ENCODE measurements around the gene PNMA5.

DNA sequence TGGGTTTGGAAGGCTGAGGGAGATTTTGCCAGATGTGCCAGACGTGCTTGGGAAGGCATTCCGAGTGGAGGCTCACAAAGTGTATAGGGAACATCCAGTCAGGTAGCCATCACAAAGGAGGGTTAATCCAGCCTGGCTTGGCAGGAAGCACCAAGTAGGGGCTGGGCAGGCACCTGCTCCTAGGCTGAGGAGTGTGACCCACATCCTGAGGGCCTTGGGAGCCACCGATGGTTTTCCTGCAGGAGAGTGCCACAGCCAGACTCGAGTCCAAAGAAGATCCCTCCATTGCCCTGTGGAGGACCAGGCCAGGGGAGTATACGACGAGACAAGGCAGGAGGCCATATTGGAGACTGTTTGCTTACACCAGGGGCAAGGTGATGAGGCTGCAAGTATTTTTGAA lies 47.2 kb downstream of the PNMA5 start:
- TF ChIP-seq, protein P1, sequence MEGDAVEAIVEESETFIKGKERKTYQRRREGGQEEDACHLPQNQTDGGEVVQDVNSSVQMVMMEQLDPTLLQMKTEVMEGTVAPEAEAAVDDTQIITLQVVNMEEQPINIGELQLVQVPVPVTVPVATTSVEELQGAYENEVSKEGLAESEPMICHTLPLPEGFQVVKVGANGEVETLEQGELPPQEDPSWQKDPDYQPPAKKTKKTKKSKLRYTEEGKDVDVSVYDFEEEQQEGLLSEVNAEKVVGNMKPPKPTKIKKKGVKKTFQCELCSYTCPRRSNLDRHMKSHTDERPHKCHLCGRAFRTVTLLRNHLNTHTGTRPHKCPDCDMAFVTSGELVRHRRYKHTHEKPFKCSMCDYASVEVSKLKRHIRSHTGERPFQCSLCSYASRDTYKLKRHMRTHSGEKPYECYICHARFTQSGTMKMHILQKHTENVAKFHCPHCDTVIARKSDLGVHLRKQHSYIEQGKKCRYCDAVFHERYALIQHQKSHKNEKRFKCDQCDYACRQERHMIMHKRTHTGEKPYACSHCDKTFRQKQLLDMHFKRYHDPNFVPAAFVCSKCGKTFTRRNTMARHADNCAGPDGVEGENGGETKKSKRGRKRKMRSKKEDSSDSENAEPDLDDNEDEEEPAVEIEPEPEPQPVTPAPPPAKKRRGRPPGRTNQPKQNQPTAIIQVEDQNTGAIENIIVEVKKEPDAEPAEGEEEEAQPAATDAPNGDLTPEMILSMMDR (IDR thresholded peaks at IDR 0.05; ENCODE audit: insufficient read depth, low read length), result no peak
- TF ChIP-seq POLR2AphosphoS5 (IDR thresholded peaks at IDR 0.05; ENCODE audit: low read depth), result no peak

Data from HL-60 (cell line).